SKM-1 (cell line): ENCODE measurements around the gene COX6B1.
"Not testable (repeated sequence)": the region's sequence is repeated elsewhere in the genome, so short reads cannot be mapped to it uniquely, and the experiment has no call there.

ENCODE experiments used
- DNase-seq: peaks from one replicate; lab custom pipeline; 2025; ENCODE audit not compliant: unreplicated experiment; lab: John Stamatoyannopoulos, UW

The COX6B1 gene

DNA sequence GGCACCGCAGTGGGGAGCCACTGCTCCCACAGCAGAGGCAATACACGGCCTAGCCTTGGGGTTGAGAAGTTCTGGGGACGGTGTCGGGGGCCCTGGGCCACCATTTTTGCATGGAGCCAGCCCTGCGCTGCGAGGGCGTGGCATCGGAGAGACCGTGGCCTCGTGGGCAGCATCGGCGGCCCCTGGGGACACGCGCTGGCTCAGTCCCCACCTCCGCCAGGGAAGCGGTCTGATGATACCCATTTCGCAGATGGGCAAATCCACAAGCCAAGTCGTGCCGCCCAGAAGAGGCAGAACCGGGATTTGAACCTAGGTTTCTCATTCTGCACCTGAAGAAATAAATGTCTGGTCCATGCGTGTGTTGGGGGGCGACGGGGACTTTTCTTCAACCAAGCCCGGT is 17.0 kb downstream of the COX6B1 start:
- DNase-seq = no peak

DNA sequence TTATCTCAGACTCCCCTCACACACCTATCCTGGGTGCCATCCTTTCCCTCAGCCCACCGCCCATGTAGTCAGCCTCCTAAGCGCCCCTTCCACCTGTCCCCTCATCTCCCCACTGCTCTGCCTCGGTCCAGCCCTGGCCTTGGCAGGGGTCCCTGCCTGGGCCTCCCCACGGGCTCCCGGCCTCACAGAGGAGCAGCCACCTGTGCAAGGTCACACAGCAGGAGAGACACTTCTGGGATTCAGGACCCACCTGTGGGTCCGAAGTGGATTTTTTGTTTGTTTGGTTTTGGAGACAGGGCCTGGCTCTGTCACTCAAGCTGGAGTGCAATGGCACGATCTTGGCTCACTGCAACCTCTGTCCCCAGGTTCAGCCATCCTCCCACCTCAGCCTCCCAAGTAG is 17.5 kb downstream of the COX6B1 start:
- DNase-seq = no peak

GRCh38 chr19:35666251-35666913 is 18.3 kb downstream of the COX6B1 start, which contains the start of gene UPK1A:
UPK1A (plus strand) TSS chr19:35666517; CDS start chr19:35666813, 296 bp downstream.
- no peak for DNase-seq

GRCh38 chr19:35669566-35669965 is 21.4 kb downstream of the COX6B1 start:
- DNase-seq = no peak

DNA sequence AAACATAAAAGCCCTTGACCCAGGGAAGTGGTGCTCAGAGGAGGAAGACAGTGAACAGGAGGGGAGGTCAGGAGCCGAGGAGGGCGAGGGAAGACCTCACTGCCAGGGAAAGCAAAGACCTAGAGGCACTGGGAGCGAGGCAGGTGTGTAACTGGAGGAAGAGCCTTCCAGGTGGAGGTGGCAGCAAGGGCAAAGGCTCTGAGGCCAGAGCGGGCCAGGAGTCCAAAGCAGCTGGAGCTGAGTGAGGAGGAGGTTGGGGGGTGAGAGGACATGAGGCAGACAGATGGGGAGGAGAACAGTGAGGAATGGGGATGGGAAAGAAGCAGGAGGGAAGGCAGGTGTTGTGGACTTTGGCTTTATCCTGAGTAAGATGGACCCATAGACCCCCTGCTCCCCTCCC is 21.9 kb downstream of the COX6B1 start:
- DNase-seq = no peak

DNA sequence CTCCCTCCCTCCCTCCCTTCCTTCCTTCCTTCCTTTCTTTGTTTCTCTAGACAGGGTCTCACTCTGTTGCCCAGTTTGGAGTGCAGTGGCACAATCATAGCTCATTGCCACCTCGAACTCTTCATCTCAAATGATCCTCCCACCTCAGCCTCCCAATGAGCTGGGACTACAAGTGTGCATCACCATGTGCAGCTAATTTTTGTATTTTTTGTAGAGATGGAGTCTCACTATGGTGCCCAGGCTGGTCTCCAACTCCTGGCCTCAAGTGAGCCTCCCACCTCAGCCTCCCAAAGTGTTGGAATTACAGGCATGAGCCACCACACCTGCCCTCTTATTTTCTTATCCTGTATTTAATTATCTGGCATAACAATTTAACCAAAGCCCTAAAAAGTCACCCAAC is 22.6 kb downstream of the COX6B1 start:
- DNase-seq = no peak

DNA sequence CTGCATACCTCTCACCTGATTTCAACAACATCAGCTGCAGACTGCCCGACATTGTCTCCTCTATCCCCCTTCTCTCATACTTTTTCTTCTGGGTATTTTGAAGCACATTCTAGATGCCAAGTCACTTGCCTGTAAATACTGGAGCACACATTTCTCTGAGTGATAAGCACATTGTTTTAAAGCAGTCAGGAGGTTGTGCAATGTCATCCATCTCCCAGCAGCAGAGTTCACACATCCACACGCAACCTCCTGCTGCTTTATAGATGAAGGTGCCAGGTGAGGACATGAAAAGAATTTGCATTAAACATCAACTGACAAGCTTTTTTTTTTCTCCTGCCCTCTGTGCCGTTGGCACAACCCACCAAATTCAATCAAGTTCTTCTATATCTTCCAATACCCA is 23.7 kb downstream of the COX6B1 start:
- no peak for DNase-seq

DNA sequence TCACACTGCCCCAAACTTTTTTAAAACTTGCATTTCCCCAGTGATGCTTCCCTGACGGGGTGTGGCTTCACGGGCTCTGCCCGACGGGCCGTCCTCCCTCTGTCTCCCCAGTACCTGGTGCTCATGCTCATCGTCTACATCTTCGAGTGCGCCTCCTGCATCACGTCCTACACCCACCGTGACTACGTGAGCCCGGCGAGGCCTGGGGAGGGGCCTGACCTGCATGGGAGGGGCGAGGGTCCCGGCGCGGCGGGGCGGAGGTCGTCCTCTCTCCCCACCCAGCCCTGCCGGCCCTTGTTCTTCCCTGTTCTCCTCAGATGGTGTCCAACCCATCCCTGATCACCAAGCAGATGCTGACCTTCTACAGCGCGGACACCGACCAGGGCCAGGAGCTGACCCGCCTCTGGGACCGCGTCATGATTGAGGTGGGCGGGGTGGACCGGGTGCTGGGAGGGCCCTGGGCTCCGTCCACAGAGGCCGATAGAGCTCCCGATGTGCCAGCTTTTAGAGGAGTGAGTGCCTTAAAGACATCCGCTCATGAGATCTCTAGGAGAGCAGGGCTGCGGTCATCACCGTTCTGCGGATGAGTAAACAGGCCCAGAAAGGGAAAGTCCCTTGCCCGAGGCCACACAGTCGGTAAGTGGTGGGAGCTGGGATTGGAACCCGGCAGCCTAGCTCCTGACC is 25.1 kb downstream of the COX6B1 start:
- no peak for DNase-seq

DNA sequence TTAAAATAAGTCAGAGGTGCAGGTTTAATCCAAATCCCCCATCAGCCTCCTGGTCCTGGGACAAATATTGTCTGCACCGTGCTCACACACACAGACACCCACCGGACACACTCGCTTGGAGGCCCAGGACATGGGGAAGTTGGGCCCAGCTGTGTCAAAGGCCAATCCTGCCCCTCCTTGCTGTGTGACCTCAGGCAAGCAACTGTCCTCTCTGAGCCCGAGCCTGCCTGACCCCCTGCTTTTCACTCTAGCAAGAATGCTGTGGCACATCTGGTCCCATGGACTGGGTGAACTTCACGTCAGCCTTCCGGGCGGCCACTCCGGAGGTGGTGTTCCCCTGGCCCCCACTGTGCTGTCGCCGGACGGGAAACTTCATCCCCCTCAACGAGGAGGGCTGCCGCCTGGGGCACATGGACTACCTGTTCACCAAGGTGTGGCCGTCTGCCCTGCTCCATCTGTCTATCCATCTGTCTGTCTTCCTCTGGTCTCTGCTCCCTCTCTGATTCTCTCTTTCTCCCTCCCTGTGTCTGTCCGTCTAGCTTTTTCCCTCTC is 27.5 kb downstream of the COX6B1 start:
- DNase-seq = no peak

GRCh38 chr19:35689836-35690235 is 41.7 kb downstream of the COX6B1 start:
- no peak for DNase-seq

- not testable (repeated sequence) for DNase-seq
Measured at GRCh38 chr19:35691106-35691505, 43.0 kb downstream of the COX6B1 start.

DNA sequence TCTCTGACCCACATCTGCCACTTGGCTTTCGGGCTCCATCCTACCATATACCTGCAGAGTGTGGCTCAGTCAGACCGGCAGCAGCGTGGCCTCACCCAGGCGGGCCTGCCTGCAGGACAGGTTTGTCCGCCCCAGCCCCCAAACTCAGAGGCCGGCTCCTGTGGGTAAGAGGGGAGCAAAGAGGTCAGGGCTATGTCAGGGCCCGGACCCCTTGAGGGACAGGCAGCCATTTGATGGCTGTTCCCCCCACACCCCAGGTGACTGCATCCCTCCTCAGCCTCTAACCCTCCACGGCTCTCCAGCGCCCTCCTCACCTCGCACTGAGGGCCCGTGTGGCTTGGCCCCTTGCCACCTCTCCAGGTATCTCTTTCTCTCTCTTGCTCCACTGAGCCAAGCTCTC is 43.9 kb downstream of the COX6B1 start:
- no peak for DNase-seq

DNA sequence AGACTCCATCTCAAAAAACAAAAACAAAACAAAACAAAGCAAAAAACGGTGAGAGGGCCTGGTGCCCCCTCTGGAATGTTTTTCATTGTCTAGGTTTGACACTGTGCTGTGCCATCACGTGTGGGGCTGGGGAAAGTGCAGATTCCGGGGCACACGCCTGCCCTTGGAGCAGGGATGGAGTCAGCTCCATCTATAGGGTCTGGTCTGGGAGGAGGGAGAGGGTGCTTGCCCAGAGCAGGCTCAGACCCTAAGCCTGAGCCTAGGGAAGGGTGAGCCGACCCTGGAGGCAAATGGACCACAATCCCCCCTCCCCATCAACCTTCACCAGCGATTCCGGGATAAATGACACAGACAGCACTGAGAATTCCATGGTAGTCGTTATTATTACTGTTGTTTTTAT is 45.3 kb downstream of the COX6B1 start:
- no peak for DNase-seq

GRCh38 chr19:35693835-35694599 is 45.9 kb downstream of the COX6B1 start:
- peak; percentile 75 for DNase-seq

DNA sequence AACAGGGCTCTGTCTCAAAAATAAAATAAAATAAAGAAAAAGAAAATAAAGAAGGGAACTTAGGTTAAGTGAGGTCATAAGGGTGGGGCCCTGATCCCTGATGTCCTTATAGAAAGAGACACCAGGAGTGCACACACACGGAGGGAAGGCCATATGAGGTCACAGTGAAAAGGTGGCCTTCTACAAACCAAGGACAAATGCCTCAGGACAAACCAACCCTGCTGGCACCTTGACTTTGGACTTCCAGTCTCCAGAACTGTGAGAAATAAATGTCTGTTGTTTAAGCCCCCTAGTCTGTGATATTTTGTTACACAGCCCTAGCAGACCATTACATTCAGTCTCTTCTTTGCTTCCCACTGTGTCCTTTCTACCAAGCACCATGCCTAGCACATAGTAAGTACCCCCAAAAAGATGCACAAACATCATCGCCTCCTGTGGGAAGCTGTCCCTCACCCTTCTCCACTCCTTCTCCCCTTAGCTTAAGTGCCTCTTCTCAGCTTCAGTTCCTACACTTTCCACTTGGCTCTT is 47.8 kb downstream of the COX6B1 start:
- no peak for DNase-seq

DNA sequence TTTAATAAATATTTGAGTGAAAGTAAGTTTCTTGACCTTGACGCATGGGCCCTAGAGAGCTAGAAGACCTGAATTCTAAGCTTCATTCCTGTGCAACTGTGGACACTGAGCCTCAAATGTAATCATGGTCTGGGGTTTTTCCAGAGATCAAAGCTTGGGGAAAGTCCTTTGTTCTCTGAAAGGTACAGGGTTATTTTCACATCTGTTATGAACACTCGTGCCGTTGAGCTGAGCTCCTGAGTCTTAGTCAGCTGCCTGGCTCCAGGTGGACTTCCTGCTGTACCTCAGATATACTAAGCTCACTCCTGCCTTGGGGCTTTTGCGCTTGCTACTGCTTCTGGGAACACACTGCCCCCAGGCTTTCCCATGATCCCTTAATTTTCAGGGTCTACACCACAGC is 48.7 kb downstream of the COX6B1 start:
- no peak for DNase-seq

GRCh38 chr19:35702223-35703012 is 54.3 kb downstream of the COX6B1 start:
- DNase-seq = peak; percentile 88

DNA sequence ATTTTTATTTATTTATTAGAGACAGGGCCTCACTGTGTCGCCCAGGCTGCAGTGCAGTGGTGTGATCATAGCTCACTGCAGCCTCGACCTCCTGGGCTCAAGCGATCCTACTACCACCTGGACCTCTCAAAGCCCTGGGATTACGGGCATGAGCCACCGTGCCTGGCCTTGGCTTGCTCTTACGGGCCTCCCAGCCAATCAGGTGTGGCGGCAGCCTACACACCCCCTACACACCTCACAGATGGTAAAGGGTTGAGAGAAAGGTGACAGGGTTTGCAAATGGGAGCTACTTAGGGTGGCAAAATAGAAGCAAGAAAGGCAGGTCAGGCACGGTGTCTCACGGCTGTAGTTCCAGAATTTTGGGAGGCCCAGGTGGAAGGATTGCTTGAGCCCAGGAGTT is 55.2 kb downstream of the COX6B1 start:
- DNase-seq = no peak

DNA sequence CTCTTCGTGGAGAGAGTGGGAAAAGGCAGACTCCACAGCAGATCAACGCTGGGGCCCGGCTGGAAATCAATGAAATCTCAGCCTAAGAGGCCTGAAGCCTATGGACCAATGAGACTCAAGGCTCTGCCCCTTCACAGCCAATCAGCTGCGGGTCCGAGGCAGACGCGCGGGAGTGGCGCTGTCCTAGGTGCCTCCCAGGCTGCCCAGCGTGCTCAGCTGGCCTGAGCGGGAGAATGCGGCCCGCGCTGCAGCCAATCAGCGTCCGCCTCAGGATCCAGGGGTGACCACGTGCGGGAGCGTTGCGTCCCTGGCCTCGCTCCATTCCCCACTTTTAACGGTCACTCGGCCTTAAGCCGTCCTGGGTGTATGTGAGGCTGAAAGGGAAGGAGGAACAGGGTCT is 56.1 kb downstream of the COX6B1 start, which contains the start of gene ZBTB32:
Gene ZBTB32, plus strand, starts transcription at position 341 of the 400 bp plus-strand sequence. CDS start 10,069 bp downstream, outside the sequence.
- no peak for DNase-seq
